HG03342 (cell line): Measurements from ENCODE around the gene SLC37A4.
"Not testable (repeated sequence)": the region's sequence is repeated elsewhere in the genome, so short reads cannot be mapped to it uniquely, and the experiment has no call there.

Experiments used
- ATAC-seq: cut with Tn5 transposase; IDR thresholded peaks from one replicate; pipeline ENCODE4 v1.9.1; 2021; ENCODE audit warnings: mild to moderate bottlenecking, moderate library complexity; ENCODE audit not compliant: unreplicated experiment

SLC37A4 gene

DNA sequence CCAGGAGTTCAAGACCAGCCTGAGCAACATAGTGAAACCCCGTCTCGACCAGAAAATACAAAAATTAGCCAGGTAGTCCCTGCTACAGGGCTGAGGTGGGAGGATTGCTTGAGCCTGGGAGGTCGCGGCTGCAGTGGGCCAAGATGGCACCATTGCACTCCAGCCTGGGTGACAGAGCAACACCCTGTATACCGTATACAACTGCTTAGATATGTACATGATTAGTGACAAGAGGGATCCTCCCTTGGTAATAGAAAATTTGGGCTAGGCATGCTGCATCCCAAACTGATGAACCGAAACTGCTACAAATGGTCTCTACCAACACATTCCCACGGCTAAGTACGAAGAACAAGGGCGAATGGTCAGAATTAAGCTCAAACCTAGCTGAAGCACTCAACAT, 12.2 kb upstream of the SLC37A4 start:
- no peak for ATAC-seq

DNA sequence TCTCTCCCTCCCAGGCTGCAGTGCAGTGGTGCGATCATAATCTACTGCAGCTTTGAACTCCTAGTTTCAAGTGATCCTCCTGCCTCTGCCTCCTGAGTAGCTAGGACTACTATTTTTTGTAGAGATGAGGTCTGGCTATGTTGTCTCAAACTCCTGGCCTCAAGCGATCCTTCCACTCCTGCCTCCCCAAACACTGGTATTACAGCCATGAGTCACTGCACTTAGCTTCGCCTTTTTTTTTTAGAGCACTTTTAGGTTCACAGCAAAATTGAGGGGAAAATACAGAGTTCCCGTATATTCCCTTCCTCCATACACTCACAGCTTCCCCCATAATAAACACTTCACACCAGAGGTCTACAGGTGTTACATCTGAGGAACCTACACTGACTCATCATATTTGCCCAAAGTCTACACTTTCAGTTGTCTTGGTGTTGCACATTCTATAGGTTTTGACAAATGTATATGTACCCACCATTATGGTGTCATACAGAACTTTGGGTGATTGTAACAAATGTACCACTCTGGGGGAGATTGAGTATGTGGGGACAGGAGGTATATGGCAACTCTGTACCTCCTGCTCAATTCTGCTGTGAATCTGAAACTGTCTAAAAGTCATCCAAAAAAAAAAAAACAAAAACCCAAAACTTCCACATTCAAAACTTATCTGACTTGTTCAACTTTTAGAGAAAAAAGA, 11.3 kb upstream of the SLC37A4 start:
- ATAC-seq, result no peak

DNA sequence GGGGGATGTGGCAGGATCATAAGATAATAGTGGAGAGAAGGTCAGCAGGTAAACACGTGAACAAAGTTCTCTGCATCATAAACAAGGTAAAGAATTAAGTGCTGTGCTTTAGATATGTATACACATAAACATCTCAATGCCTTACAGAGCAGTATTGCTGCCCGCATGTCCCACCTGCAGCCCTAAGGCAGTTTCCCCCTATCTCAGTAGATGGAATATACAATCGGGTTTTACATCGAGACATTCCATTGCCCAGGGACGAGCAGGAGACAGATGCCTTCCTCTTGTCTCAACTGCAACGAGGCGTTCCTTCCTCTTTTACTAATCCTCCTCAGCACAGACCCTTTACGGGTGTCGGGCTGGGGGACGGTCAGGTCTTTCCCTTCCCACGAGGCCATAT, 8.8 kb upstream of the SLC37A4 start:
- not testable (repeated sequence) for ATAC-seq

DNA sequence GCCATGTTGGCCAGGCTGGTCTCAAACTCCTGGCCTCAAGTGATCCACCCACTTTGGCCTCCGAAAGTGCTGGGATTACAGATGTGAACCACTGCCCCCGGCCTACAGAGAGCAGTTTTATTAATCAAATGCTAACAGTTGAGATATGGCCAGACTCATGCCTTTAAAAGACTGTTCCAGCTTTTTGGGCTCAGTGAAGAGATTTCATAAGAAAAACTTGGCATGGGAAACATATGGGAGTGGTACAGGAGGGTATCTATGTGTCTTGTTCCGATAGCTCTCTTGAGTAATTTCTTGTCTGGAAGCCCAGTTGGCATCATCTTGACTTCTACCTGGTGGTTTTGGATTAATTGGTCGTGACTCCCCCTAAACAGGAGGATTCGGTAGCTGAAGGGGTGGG, 8.2 kb upstream of the SLC37A4 start:
- no peak for ATAC-seq

DNA sequence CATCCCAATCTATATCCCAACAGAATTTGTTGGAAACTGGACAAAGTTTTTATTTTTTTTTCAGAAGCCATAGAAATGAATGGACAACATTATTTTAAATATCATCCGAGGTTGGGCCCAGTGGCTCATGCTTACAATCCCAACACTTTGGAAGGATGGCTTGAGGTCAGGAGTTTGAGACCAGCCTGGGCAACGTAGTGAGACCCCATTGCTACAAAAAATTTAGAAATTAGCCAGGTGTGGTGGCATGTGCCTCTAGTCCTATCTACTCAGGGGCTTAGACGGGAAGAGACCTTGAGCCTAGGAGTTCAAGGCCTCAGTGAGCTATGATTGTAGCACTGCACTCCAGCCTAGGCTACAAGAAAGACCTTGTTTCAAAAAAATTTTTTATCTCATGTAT, 4.1 kb upstream of the SLC37A4 start:
- ATAC-seq, result no peak

DNA sequence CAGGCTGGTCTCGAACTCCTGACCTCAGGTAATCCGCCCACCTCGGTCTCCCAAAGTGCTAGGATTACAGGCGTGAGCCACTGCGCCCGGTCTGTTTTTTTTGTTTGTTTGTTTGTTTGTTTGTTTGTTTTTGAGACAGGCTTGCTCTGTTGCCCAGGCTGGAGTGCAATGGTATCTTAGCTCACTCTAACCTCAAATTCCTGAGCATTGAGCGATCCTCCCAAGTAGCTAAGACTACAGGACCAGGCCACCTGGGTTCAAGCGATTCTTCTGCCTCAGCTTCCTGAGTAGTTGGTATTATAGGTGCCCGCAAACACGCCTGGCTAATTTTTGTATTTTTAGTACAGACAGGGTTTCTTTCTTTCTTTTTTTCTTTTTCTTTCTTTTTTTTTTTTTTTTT, 2.7 kb upstream of the SLC37A4 start:
- not testable (repeated sequence) for ATAC-seq

DNA sequence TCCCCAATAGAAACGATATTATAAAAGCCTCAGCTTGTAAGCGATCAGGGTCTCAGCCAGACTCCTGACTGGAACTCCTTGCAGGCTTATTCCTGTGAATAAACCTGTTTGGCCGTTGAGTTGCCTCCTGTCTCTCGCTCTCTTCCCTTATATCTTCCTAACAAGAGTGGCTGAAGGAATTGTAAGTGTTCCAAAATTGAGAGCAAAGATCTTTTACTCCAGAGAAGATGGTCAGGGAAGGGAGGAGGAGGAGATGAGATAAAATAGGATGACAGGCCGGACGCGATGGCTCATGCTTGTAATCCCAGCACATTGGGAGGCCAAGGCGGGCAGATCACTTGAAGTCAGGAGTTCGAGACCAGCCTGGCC, 1.2 kb upstream of the SLC37A4 start:
- no peak for ATAC-seq

DNA sequence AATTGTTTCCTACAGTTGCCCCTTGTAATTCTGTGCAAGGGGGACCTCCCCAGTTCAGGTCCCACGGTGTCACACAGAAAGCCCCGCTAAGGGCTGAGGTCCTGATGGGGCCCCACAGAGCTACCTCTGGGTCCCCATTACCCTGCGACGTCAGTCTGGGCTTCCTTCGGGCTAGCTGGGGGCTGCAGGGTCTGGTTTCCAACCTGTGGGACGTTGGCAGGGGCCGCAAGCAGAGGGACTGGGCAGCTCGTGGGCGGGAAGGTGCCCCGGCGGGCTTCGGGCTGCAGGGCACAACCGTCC, 698 bp downstream of the SLC37A4 start:
- ATAC-seq, result peak; percentile 23

DNA sequence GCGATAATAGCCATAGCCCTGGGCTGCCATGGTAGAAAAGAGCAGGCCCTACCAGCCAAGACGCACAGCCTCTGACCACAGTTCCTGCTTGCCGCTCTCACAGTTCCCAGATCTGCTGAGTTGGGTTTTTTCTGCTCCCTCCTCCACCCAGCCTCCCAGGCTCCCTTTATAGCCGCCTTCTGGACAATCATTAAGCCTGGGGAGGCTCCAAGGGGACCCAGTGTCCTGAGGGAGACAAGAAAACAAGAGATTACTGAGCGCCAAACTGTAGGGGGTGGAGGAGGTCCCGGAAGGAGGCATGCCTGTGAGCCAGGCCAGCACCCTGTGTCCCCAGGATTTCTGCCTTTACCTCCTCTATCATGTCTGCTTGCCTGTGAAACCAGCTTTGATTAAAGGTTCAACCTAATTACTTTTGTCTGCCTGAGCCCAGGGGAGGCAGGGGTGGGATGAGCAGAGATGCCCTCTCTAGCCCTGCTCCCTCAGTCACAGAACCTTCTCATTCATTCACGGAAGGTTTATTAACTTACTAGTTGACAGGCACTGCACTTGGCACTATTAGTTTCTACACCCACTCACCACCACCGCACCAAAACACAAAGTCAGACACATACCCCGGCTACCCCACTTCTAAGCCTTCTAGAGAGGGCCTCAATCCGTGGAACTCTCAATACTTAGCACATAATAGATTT, 1.2 kb downstream of the SLC37A4 start:
- ATAC-seq, result peak; percentile 13

DNA sequence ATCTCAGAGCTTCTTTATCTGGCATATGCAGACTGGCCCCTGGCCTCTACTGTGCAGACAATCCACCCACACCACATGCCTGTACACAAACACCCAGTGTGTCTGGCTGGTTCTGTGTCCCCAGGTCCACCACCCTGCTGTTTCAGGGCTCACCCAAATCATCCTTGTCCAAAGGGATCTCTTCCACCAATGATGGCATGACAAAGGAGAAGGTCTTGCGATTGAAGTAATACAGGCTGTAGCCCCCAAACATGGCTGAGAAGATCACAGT, 1.7 kb downstream of the SLC37A4 start:
- no peak for ATAC-seq

DNA sequence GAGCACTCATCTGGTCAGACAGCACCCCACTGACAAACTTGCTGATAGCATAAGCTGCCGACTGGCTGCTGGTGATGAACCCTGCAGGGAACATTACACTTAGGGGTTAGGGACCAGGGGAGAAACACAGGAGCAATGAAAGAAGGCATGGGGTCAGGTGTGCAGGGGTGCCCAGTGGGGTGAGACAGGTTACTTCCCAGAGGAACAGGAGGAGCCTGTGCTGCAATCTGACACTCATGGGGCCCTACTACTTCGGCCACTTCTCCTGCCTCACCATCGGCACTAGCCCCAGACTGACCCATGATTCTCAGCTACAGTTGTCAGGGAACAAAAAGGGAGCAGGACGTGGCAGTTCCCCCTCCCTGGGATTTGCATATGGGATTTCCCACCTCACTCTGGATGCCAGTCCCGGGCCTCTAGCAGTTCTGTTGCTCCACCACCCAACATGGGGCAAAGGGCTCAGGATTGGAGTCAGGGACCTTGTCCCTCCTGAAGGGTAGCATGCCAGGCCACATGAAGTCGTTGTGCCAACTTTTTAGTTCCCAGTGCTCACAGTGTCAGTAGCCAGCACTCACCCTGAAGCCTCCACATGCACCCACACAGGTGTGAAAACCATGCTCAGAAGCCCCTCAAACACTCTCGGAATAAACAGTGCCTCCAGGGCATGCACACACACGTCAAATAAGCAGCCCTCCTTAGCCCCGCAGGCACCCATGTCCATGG, 2.2 kb downstream of the SLC37A4 start:
- no peak for ATAC-seq

DNA sequence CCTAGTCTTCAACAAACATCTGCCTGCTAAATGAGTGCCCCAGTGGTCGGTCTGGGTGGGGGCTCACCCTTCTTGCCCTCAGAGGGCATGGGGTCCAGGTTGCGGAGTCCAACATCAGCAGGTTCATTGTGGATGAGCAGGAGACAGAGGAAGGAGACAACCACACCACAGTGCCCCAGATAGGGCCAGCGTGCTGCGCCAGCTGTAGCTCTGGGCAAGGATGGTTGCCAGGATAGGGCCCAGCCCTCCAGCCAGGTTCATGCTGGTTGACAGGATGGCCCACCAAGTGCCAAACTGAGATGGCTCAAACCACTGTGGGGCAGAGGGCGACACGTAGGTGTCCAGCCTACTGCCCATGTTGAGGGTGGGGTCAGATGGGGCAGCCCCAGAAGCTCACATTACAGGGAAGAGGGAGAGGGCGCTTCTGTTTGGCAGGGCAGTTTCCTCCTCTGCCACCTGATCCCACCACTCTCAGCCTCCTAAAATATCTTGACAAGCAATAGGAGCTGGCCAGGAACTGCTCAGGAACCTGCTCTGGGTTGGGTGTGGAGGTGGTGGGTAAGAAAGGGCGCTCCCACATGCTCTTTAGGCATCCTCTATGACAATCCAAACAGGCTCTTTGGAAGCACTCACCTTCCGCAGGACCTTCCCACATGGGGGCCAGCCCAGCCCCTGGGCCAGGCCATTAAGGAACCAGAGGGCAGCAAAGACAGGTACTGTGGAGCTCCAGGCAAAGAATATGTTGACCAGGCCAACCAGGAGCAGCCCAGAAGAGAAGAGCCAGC, 2.9 kb downstream of the SLC37A4 start:
- ATAC-seq, result no peak

DNA sequence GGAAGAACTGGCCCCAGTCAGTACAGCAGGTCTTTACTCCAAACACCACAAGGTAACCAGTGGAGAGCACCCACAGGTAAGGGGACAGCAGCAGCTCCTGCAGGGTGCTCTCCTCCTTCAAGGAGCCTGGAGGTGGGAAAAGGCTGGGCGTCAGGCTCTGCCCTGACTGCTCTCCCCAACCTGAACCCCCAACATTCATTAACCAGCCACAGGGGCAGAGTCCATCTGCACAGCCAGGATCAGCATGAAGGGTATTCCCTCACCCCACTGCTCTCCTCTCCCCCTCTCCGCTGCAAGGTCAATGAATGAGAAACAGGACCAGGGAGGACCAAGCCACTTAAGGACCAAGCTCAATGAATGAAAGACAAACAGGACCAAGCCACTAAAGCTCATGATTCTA, 3.7 kb downstream of the SLC37A4 start:
- no peak for ATAC-seq

DNA sequence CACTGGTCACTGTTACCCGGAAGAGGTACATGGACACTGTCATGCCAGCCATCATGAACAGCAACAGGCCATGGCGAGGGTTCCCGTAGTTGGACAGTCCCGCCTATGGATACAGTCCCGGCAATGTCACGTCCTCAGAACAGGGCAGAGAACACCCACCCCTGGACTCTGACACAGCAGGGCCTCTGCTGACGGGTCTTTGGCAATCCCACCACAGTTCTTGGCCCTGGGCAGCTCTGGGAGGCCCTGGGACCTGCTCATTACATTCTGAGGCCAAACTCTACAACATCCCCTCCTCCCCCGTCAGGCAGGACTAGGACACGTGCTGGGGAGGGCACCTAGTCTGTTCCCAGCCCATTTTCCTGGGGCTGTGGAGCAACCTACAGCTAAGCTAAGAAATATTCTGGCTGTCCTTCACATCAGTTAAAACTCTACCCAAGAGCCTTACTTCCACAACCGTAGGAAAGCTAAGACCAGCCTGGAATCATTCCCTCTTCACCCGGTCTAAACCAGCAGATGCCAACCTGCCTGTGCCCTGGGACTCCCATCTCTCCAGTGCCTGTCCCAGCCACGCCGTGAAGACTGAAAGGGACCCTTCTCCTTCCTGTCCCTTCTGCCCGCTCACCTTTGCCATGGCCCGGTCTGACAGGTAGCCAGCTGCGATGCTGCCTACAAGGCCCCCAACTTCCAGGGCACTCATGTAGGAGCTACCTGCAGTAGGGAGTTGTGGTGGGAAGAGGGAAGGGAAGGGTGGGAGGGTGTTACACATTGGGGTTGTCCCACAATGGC, 4.5 kb downstream of the SLC37A4 start:
- ATAC-seq, result no peak

DNA sequence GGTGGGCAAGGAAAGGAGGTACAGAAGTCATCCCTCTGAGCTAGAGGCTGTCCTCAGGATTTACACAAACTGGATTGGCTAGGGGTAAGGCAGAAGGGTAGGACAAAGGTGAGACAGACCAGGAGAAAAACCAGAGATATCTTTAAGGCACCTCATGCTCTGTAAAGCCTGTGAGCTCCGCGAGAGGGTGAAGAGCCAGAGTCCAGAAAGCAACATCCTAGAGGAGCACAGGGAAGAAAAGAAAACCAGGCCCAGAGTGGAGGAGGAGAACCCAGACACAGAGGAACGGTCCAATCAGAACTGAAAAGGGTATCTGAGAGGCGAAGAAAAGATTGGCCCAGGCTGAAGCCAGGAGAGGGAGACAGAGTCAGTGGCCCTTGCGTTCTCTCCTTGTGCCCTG, 5.1 kb downstream of the SLC37A4 start:
- ATAC-seq, result no peak

DNA sequence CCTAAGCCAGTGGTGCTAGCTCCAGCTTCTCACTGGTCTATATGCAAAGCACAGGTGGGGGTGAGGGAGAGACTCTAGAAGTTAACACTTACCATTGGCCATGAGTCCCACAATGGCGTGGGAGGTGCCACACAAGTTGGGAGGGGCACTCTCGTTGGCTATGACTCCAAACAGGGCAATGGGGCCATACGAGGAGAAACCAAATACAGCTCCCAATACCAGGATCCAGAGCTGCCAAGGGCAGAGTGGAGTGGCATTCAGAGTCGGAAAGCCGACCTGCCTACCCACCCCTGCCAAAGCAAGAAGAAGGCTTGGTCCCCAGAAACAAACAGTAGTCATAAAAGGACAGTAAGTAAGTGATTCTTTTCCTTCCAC, 5.6 kb downstream of the SLC37A4 start:
- no peak for ATAC-seq

DNA sequence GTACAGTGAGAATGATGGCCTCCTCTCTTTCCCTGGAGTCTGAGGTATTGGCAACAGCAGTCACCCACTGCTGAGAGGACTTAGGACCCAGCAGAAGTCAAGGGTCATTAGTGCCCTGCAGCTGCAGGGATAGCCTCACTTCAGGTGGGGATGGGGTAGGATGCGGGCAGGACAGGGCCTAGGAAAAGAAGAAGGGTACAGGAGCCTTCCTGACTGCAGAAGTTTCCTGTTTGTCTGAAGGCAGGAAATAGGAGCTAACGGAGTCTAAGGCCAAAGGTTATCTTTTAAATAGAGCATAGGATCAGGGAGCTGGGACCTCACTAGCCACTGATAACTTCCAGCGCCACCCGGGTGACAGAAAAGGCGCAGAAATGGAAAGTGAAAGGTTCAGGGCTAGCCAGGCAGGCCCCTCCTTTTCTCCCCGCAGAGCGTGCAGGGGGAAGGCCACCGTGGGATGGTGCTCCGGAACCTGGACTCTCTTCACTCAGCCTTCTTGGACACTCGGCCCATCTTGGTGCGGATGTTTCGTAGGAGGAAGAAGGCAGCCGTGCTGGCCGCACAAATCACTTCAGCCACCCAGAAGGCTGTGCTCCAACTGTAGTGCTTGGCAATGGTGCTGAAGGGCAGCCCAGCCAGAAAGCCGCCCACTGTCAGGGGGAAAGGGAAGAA, 6.1 kb downstream of the SLC37A4 start:
- no peak for ATAC-seq

DNA sequence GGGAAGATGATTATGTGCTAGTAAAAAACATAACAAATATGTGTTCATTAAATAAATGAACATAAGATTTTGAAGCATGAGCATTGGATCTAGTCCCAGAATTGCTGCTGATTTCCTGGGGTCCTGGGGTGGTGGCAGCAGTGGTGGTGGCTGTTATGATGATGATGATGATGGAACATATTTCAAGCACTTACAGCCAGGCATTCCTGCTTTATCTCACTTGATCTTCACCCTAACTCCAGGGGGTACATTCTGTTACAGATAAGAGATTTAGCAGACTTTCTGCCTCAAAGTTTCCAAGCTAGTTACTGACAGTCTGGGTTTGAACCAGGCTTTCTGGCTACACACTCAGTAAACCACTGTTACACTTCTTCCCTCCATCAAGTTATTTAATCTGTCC, 6.9 kb downstream of the SLC37A4 start:
- no peak for ATAC-seq

DNA sequence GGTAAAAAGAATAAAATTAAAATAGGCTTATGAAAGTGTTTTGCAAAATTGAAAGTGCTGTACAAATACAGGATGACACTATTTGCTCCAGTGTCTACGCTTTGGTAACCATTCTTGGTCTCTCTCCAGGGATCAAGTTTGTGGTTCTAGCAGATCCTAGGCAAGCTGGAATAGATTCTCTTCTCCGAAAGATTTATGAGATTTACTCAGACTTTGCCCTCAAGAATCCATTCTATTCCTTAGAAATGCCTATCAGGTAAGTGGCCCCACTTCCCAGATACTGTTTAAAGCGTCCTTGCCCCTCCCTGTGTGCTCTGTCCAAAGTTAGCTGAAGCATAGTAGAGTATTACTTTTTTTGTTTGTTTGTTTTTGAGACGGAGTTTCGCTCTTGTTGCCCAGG, 9.0 kb downstream of the SLC37A4 start:
- no peak for ATAC-seq

DNA sequence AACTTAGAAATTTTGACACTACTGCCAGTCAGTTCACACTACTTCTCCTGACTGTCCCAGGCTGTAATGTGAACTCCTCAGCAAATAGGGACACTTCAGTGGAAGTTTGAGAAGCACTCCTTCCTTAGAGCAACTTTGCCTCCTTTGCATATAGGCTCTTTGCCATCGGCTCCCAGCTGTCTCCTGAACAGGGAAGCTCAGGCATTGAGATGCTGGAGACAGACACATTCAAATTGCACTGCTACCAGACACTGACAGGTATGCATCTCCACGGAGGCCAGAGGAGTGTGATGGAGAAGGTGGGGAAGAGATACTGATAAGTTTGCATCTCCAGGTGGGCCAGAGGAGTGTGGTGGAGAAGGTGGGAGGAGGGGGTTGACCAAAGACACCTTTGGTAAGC, 10.7 kb downstream of the SLC37A4 start:
- ATAC-seq, result no peak
